Smooth muscle cell (in vitro differentiated cells): ENCODE measurements around the gene AMIGO2. TPM values are rescaled to one million over a fixed set of nuclear protein-coding genes. Genes with fewer than 3 reads are reported as not detected.

ENCODE experiments used
- DNase-seq: peaks from one replicate; lab custom pipeline; 2025; ENCODE audit not compliant: unreplicated experiment; lab: John Stamatoyannopoulos, UW
- H2AFZ ChIP-seq: fragments of 200-600 bp; sonication (generic); 2 replicates; pipeline ENCODE4 v1.6.0; 2016; ENCODE audit warnings: antibody characterized with exemption, low read depth, mild to moderate bottlenecking
- H3F3A ChIP-seq: fragments of 200-600 bp; sonication (generic); 2 replicates; pipeline ENCODE4 v1.6.0; 2017; ENCODE audit warnings: antibody characterized with exemption, low read depth
- H3K27ac ChIP-seq: fragments of 200-600 bp; sonication (generic); 2 replicates; pipeline ENCODE4 v1.5.1; 2016; ENCODE audit warnings: low read depth, mild to moderate bottlenecking
- H3K27me3 ChIP-seq: fragments of 200-600 bp; sonication (generic); 2 replicates; pipeline ENCODE4 v1.6.1; 2016; ENCODE audit warnings: low read depth, mild to moderate bottlenecking
- H3K36me3 ChIP-seq: fragments of 200-600 bp; sonication (generic); 2 replicates; pipeline ENCODE4 v1.5.1; 2016; ENCODE audit warnings: low read depth
- H3K4me1 ChIP-seq: fragments of 200-600 bp; sonication (generic); 2 replicates; pipeline ENCODE4 v1.5.1; 2016; ENCODE audit warnings: low read depth
- H3K4me2 ChIP-seq: fragments of 200-600 bp; sonication (generic); 2 replicates; pipeline ENCODE4 v1.6.0; 2016; ENCODE audit warnings: mild to moderate bottlenecking
- H3K4me3 ChIP-seq: fragments of 200-600 bp; sonication (generic); 2 replicates; pipeline ENCODE4 v1.5.1; 2016; ENCODE audit warnings: mild to moderate bottlenecking
- H3K79me2 ChIP-seq: fragments of 200-600 bp; sonication (generic); 2 replicates; pipeline ENCODE4 v1.6.0; 2016; ENCODE audit warnings: low read depth, mild to moderate bottlenecking
- H3K9ac ChIP-seq: fragments of 200-600 bp; sonication (generic); 2 replicates; pipeline ENCODE4 v1.6.0; 2016; ENCODE audit warnings: low read depth
- H3K9me3 ChIP-seq: fragments of 200-600 bp; sonication (generic); replicated peaks from 2 replicates; pipeline ENCODE4 v1.5.1; 2016; ENCODE audit warnings: low read depth
- H4K20me1 ChIP-seq: fragments of 200-600 bp; sonication (generic); 2 replicates; pipeline ENCODE4 v1.6.0; 2016; ENCODE audit warnings: low read depth
- CTCF ChIP-seq: fragments of 200-600 bp; sonication (generic); IDR thresholded peaks from 2 replicates; pipeline ENCODE4 v1.5.1; 2017; ENCODE audit warnings: borderline replicate concordance, mild to moderate bottlenecking, antibody characterized with exemption; ENCODE audit not compliant: insufficient read depth, poor library complexity, severe bottlenecking
- WGBS: methylation state at CpG from one replicate; pipeline ENCODE4 v1.1.7; 2016; ENCODE audit warnings: low lambda C conversion rate; 5-methylcytosine and 5-hydroxymethylcytosine counted together
- polyA plus RNA-seq: library from polyadenylated mRNA; unstranded; fragments of >200 nt; fragmentation: Nextera tagmentation; extraction: Ambion mirVana; gene quantifications from 2 replicates; pipeline ENCODE4 v1.2.1, GENCODE V29; 2016
- total RNA-seq: library from RNA; depleted of rRNA; stranded (reverse); fragments of >200 nt; gene quantifications from 2 replicates; pipeline ENCODE4 v1.2.3, GENCODE V29; 2014

The AMIGO2 gene
- total and polyA plus RNA-seq, 2 experiments from 2014 or later, result 30.4 to 59.6 TPM

- DNase-seq, result no peak
Measured at GRCh38 chr12:47091009-47091408, 11.2 kb upstream of the AMIGO2 start.

GRCh38 chr12:47088021-47088944 lies 8.5 kb upstream of the AMIGO2 start:
- H3K9me3 ChIP-seq, result no peaks in the 10 kb centered on the region
- no peak overlapping the region for H3K4me3 ChIP-seq
- TF ChIP-seq CTCF, result no peak
- no peaks in the 10 kb centered on the region for H3K79me2 ChIP-seq
- 59% methylated on average over 7 of the region's 7 CpGs for WGBS
- no peaks in the 10 kb centered on the region for H4K20me1 ChIP-seq
- no peaks in the 10 kb centered on the region for H3K27me3 ChIP-seq
- H3K9ac ChIP-seq, result peak overlapping the region; percentile 58
- DNase-seq, result no peak
- H3K4me1 ChIP-seq, result peaks cover 37% of the 10 kb centered on the region
- H3F3A ChIP-seq, result peaks cover 3% of the 10 kb centered on the region
- peak overlapping the region; percentile 54 for H3K4me2 ChIP-seq
- no peaks in the 10 kb centered on the region for H3K36me3 ChIP-seq
- H3K27ac ChIP-seq, result peak overlapping the region; percentile 83
- H2AFZ ChIP-seq, result peak overlapping the region; percentile 1

More at GRCh38 chr12:47091009-47091408, 11.2 kb upstream of the AMIGO2 start:
- Histone ChIP-seq H3F3A (no peaks in the 10 kb centered on the region), H3K27me3 (no peaks in the 10 kb centered on the region), H2AFZ (no peak overlapping the region), H3K79me2 (no peaks in the 10 kb centered on the region), H3K4me1 (peaks cover 28% of the 10 kb centered on the region), H3K9ac (no peak overlapping the region), H3K4me3 (no peak overlapping the region), H3K4me2 (no peak overlapping the region), H3K9me3 (no peaks in the 10 kb centered on the region), H3K27ac (no peak overlapping the region), H3K36me3 (no peaks in the 10 kb centered on the region), H4K20me1 (no peaks in the 10 kb centered on the region)
- no peak for TF ChIP-seq CTCF
- 97% methylated on average over 2 of the region's 2 CpGs for WGBS

GRCh38 chr12:47087088-47087688 lies 7.4 kb upstream of the AMIGO2 start:
- H3K27ac ChIP-seq, result peak overlapping the region; percentile 83
- no peaks in the 10 kb centered on the region for H3K9me3 ChIP-seq
- no peak overlapping the region for H3K4me3 ChIP-seq
- no peaks in the 10 kb centered on the region for H4K20me1 ChIP-seq
- H3K4me1 ChIP-seq, result peaks cover 37% of the 10 kb centered on the region
- H3K9ac ChIP-seq, result peak overlapping the region; percentile 22
- peaks cover 7% of the 10 kb centered on the region for H3F3A ChIP-seq
- H3K4me2 ChIP-seq, result peak overlapping the region; percentile 54
- H3K36me3 ChIP-seq, result no peaks in the 10 kb centered on the region
- DNase-seq, result no peak
- peak overlapping the region; percentile 1 for H2AFZ ChIP-seq
- H3K27me3 ChIP-seq, result no peaks in the 10 kb centered on the region
- H3K79me2 ChIP-seq, result no peaks in the 10 kb centered on the region
- no peak for TF ChIP-seq CTCF
- 68% methylated on average over 2 of the region's 2 CpGs for WGBS
